HG03103 (cell line): ENCODE measurements around the gene CLSTN1.
A peak's percentile ranks its signal among the peaks of the same experiment; 100 is the strongest.

ENCODE experiments used
- ATAC-seq: cut with Tn5 transposase; IDR thresholded peaks from one replicate; pipeline ENCODE4 v1.9.1; 2021; ENCODE audit warnings: low read depth; ENCODE audit not compliant: unreplicated experiment

The CLSTN1 gene

GRCh38 chr1:9690440-9691107, 133.2 kb downstream of the CLSTN1 start:
- ATAC-seq, result no peak

GRCh38 chr1:9689971-9690381, 133.8 kb downstream of the CLSTN1 start:
- ATAC-seq, result no peak

GRCh38 chr1:9689011-9689706, 134.6 kb downstream of the CLSTN1 start:
- ATAC-seq, result peak; percentile 41

- no peak for ATAC-seq
Measured at GRCh38 chr1:9688599-9688998, 135.2 kb downstream of the CLSTN1 start.

- no peak for ATAC-seq
Measured at GRCh38 chr1:9687874-9688582, 135.7 kb downstream of the CLSTN1 start.

GRCh38 chr1:9687120-9687873, 136.5 kb downstream of the CLSTN1 start:
- no peak for ATAC-seq

- ATAC-seq, result no peak
Measured at GRCh38 chr1:9684801-9685200, 139.0 kb downstream of the CLSTN1 start.

GRCh38 chr1:9680828-9681227, 142.9 kb downstream of the CLSTN1 start:
- no peak for ATAC-seq

- ATAC-seq, result no peak
Measured at GRCh38 chr1:9680091-9680490, 143.7 kb downstream of the CLSTN1 start.
